Renal pelvis (tissue), 4 donors: Measurements from ENCODE around the gene TP53BP2. TPM values are rescaled to one million over a fixed set of nuclear protein-coding genes. Genes with fewer than 3 reads are reported as not detected.
"Not testable (repeated sequence)": the region's sequence is repeated elsewhere in the genome, so short reads cannot be mapped to it uniquely, and the experiment has no call there.

Experiments used
- DNase-seq: peaks from one replicate; pipeline ENCODE4 v3.0.0-alpha.2; 2013
- polyA plus RNA-seq, 3 donors: library from polyadenylated mRNA; unstranded; fragments of 120-200 nt; gene quantifications; one replicate each; pipeline ENCODE4 v1.2.1, GENCODE V29; 2013; ENCODE audit not compliant: insufficient read length in 3 of 3

The TP53BP2 gene
- polyA plus RNA-seq, 3 donors, result 46.0 to 55.1 (median 53.3) TPM

- DNase-seq, result no peak
Observed at GRCh38 chr1:223834660-223835263, 11.0 kb downstream of the TP53BP2 start.

GRCh38 chr1:223833948-223834347 is 11.8 kb downstream of the TP53BP2 start:
- DNase-seq, result no peak

GRCh38 chr1:223832637-223832943 is 13.2 kb downstream of the TP53BP2 start:
- no peak for DNase-seq

GRCh38 chr1:223831755-223832636 is 13.8 kb downstream of the TP53BP2 start:
- DNase-seq, result no peak

- no peak for DNase-seq
Observed at GRCh38 chr1:223829678-223830077, 16.1 kb downstream of the TP53BP2 start.

- DNase-seq, result no peak
Observed at GRCh38 chr1:223828162-223828848, 17.4 kb downstream of the TP53BP2 start.

- DNase-seq, result no peak
Observed at GRCh38 chr1:223827193-223827663, 18.5 kb downstream of the TP53BP2 start.

GRCh38 chr1:223825767-223826748 is 19.7 kb downstream of the TP53BP2 start:
- DNase-seq, result no peak

GRCh38 chr1:223824712-223825111 is 21.0 kb downstream of the TP53BP2 start:
- DNase-seq, result no peak

- DNase-seq, result no peak
Observed at GRCh38 chr1:223824287-223824686, 21.5 kb downstream of the TP53BP2 start.

GRCh38 chr1:223820971-223821370 is 24.8 kb downstream of the TP53BP2 start:
- DNase-seq, result no peak

- no peak for DNase-seq
Observed at GRCh38 chr1:223820515-223820858, 25.3 kb downstream of the TP53BP2 start.

GRCh38 chr1:223819730-223820514 is 25.8 kb downstream of the TP53BP2 start:
- no peak for DNase-seq

- DNase-seq, result not testable (repeated sequence)
Observed at GRCh38 chr1:223817265-223817664, 28.5 kb downstream of the TP53BP2 start.

GRCh38 chr1:223815865-223816264 is 29.9 kb downstream of the TP53BP2 start:
- DNase-seq, result no peak

GRCh38 chr1:223815020-223815853 is 30.5 kb downstream of the TP53BP2 start:
- no peak for DNase-seq

GRCh38 chr1:223813645-223814044 is 32.1 kb downstream of the TP53BP2 start:
- no peak for DNase-seq

GRCh38 chr1:223811634-223812101 is 34.1 kb downstream of the TP53BP2 start:
- DNase-seq, result peak; percentile 36

GRCh38 chr1:223810586-223810985 is 35.2 kb downstream of the TP53BP2 start:
- no peak for DNase-seq

GRCh38 chr1:223809905-223810304 is 35.8 kb downstream of the TP53BP2 start:
- not testable (repeated sequence) for DNase-seq
